GM23338 (cell line): Measurements from ENCODE around the gene LAMA4. TPM values are rescaled to one million over a fixed set of nuclear protein-coding genes. Genes with fewer than 3 reads are reported as not detected.

Experiments used
- ATAC-seq: fragments of 200-7000 bp; cut with Tn5 transposase; 3 replicates; pipeline ENCODE4 v1.9.1; 2020
- DNase-seq: peaks from one replicate; pipeline ENCODE4 v3.0.0-alpha.2; 2015; ENCODE audit warnings: low spot score
- H2AFZ ChIP-seq: fragments of 200-600 bp; sonication (generic); 2 replicates; pipeline ENCODE4 v1.8.0; 2016; ENCODE audit warnings: antibody characterized with exemption, mild to moderate bottlenecking, moderate library complexity
- H3F3A ChIP-seq: fragments of 200-600 bp; sonication (generic); replicated peaks from 2 replicates; pipeline ENCODE4 v1.8.0; 2017; ENCODE audit warnings: antibody characterized with exemption, mixed run types, low read depth
- H3K27ac ChIP-seq: fragments of 200-600 bp; sonication (generic); 2 replicates; pipeline ENCODE4 v1.6.1; 2016; ENCODE audit warnings: low read depth
- H3K27me3 ChIP-seq: fragments of 200-600 bp; sonication (generic); 2 replicates; pipeline ENCODE4 v1.8.0; 2016; ENCODE audit warnings: mild to moderate bottlenecking, mixed run types, moderate library complexity; ENCODE audit not compliant: insufficient read depth
- H3K36me3 ChIP-seq: fragments of 200-600 bp; sonication (generic); 2 replicates; pipeline ENCODE4 v1.8.0; 2016; ENCODE audit warnings: mild to moderate bottlenecking; ENCODE audit not compliant: insufficient read depth
- H3K4me1 ChIP-seq: fragments of 200-600 bp; sonication (generic); 2 replicates; pipeline ENCODE4 v1.8.0; 2016; ENCODE audit warnings: mild to moderate bottlenecking, moderate library complexity; ENCODE audit not compliant: insufficient read depth
- H3K4me2 ChIP-seq: fragments of 200-600 bp; sonication (generic); 2 replicates; pipeline ENCODE4 v1.7.1; 2017; ENCODE audit warnings: mixed run types
- H3K4me3 ChIP-seq: fragments of 200-600 bp; sonication (generic); 2 replicates; pipeline ENCODE4 v1.6.1; 2016; ENCODE audit warnings: mixed run types
- H3K79me2 ChIP-seq: fragments of 200-600 bp; sonication (generic); replicated peaks from 2 replicates; pipeline ENCODE4 v1.8.0; 2017; ENCODE audit warnings: mild to moderate bottlenecking; ENCODE audit not compliant: insufficient read depth
- H3K9me2 ChIP-seq: fragments of 200-600 bp; sonication (generic); 2 replicates; pipeline ENCODE4 v1.8.0; 2017; ENCODE audit not compliant: insufficient read depth
- H4K20me1 ChIP-seq: fragments of 200-600 bp; sonication (generic); replicated peaks from 2 replicates; pipeline ENCODE4 v1.8.0; 2017; ENCODE audit warnings: mild to moderate bottlenecking; ENCODE audit not compliant: insufficient read depth
- H3K27ac Mint-ChIP-seq: 2 replicates; pipeline ENCODE4 v1.8.0; 2020; ENCODE audit warnings: inconsistent platforms, mild to moderate bottlenecking, moderate library complexity, mixed read lengths
- H3K27me3 Mint-ChIP-seq: 3 replicates; pipeline ENCODE4 v1.8.0; 2022; ENCODE audit warnings: low read depth, mild to moderate bottlenecking, moderate library complexity, mixed read lengths, inconsistent platforms; ENCODE audit not compliant: insufficient read depth, poor library complexity
- H3K36me3 Mint-ChIP-seq: 3 replicates; pipeline ENCODE4 v1.8.0; 2021; ENCODE audit warnings: low read depth, mild to moderate bottlenecking, inconsistent platforms, moderate library complexity, mixed read lengths
- H3K4me1 Mint-ChIP-seq: 3 replicates; pipeline ENCODE4 v1.8.0; 2020; ENCODE audit warnings: mild to moderate bottlenecking, inconsistent platforms, mixed read lengths
- H3K4me3 Mint-ChIP-seq: 3 replicates; pipeline ENCODE4 v1.8.0; 2021; ENCODE audit warnings: moderate library complexity, mild to moderate bottlenecking, inconsistent platforms, mixed read lengths
- H3K9me3 Mint-ChIP-seq: 3 replicates; pipeline ENCODE4 v1.8.0; 2020; ENCODE audit warnings: moderate library complexity, mild to moderate bottlenecking, inconsistent platforms, mixed read lengths
- CREB1 ChIP-seq: fragments of 250-450 bp; sonication (Bioruptor Pico); IDR thresholded peaks from 2 replicates; pipeline ENCODE4 v1.5.0; 2020; ENCODE audit warnings: low read depth, mild to moderate bottlenecking, moderate library complexity
- CTCF ChIP-seq, 2 experiments: fragments of 200-600 bp in 1 of 2; sonication (generic) in 1 of 2; conservative IDR thresholded peaks; 2 replicates each; pipeline versions ENCODE4 v1.5.1 to v1.6.1; 2016 to 2017; ENCODE audit warnings: antibody characterized with exemption in 2 of 2, low read depth in 2 of 2, mild to moderate bottlenecking in 2 of 2, moderate library complexity in 1 of 2
- ETS1 ChIP-seq: IDR thresholded peaks from 2 replicates; pipeline ENCODE4 v1.6.1; 2016; ENCODE audit warnings: antibody characterized with exemption
- EZH2 ChIP-seq: fragments of 200-600 bp; sonication (generic); IDR thresholded peaks from one replicate; pipeline ENCODE4 v1.8.0; 2017; ENCODE audit warnings: antibody characterized with exemption, mild to moderate bottlenecking, low read depth; ENCODE audit not compliant: unreplicated experiment
- EZH2phosphoT487 ChIP-seq: fragments of 200-600 bp; sonication (generic); IDR thresholded peaks from one replicate; pipeline ENCODE4 v1.8.1; 2018; ENCODE audit warnings: antibody characterized with exemption; ENCODE audit not compliant: unreplicated experiment
- JUNB ChIP-seq: IDR thresholded peaks from one replicate; pipeline ENCODE4 v1.6.1; 2016; ENCODE audit warnings: antibody characterized with exemption; ENCODE audit not compliant: unreplicated experiment
- NANOG ChIP-seq: IDR thresholded peaks from 2 replicates; pipeline ENCODE4 v1.6.1; 2016; ENCODE audit warnings: antibody characterized with exemption, borderline replicate concordance
- POLR2AphosphoS5 ChIP-seq: IDR thresholded peaks from 2 replicates; pipeline ENCODE4 v1.6.1; 2016; ENCODE audit warnings: antibody characterized with exemption, low read depth
- REST ChIP-seq: IDR thresholded peaks from one replicate; pipeline ENCODE4 v1.6.1; 2018; ENCODE audit warnings: antibody characterized with exemption; ENCODE audit not compliant: unreplicated experiment
- STAT1 ChIP-seq: IDR thresholded peaks from one replicate; pipeline ENCODE4 v1.6.1; 2016; ENCODE audit warnings: antibody characterized with exemption; ENCODE audit not compliant: unreplicated experiment
- ZNF114 ChIP-seq: fragments of 250-450 bp; sonication (Bioruptor Pico); IDR thresholded peaks from 2 replicates; pipeline ENCODE4 v1.5.0; 2020; ENCODE audit warnings: mild to moderate bottlenecking, moderate library complexity
- ZNF331 ChIP-seq: fragments of 250-450 bp; sonication (Bioruptor Pico); IDR thresholded peaks from 2 replicates; pipeline ENCODE4 v1.5.0; 2020; ENCODE audit warnings: low read depth, mild to moderate bottlenecking, moderate library complexity
- ZNF462 ChIP-seq: fragments of 250-450 bp; sonication (Bioruptor Pico); IDR thresholded peaks from 2 replicates; pipeline ENCODE4 v1.5.0; 2020; ENCODE audit warnings: mild to moderate bottlenecking, moderate library complexity
- polyA plus RNA-seq: library from polyadenylated mRNA; unstranded; fragments of >200 nt; fragmentation: Nextera tagmentation; extraction: Ambion mirVana; gene quantifications from 2 replicates; pipeline ENCODE4 v1.2.1, GENCODE V29; 2016
- total RNA-seq: library from RNA; depleted of rRNA; stranded (reverse); fragments of >200 nt; shearing (Covaris generic); gene quantifications from 2 replicates; pipeline ENCODE4 v1.2.3, GENCODE V29; 2014

LAMA4 gene
- total and polyA plus RNA-seq, 2 experiments from 2014 or later, result 1.7 to 2.8 TPM

GRCh38 chr6:112155886-112156285 lies 98.5 kb downstream of the LAMA4 start:
- Histone ChIP-seq H3K4me3 (no peak overlapping the region), H3K79me2 (no peaks in the 10 kb centered on the region), H4K20me1 (no peaks in the 10 kb centered on the region), H3K4me2 (no peak overlapping the region), H3K27me3 (no peaks in the 10 kb centered on the region), H3K27ac (no peak overlapping the region), H3K9me2 (peaks cover 2% of the 10 kb centered on the region; the same call in 1 of the 2 replicates), H3K4me1 (no peaks in the 10 kb centered on the region), H3F3A (no peaks in the 10 kb centered on the region), H2AFZ (peak overlapping the region; percentile 52; the same call in 1 of the 2 replicates), H3K36me3 (no peaks in the 10 kb centered on the region)
- Mint-ChIP-seq H3K9me3 (no peaks in the 10 kb centered on the region), H3K4me1 (peaks cover 10% of the 10 kb centered on the region), H3K27me3 (peaks cover 2% of the 10 kb centered on the region), H3K4me3 (no peak overlapping the region), H3K27ac (peak overlapping the region; percentile 81), H3K36me3 (no peaks in the 10 kb centered on the region)
- no peak for TF ChIP-seq ZNF114 (CRISPR knock-in tag)
- TF ChIP-seq CREB1 (CRISPR knock-in tag), result no peak
- no peak for TF ChIP-seq EZH2phosphoT487
- TF ChIP-seq NANOG, result no peak
- no peak for TF ChIP-seq REST
- no peak for TF ChIP-seq STAT1
- TF ChIP-seq POLR2AphosphoS5, result no peak
- TF ChIP-seq EZH2, result no peak
- TF ChIP-seq CTCF (conservative IDR thresholded peaks at IDR 0.05; ENCODE audit: low read depth in 2 of 2), result no peak
- no peak for TF ChIP-seq JUNB
- TF ChIP-seq ZNF331 (CRISPR knock-in tag), result no peak
- TF ChIP-seq ZNF462 (CRISPR knock-in tag), result no peak
- TF ChIP-seq ETS1, result no peak
- DNase-seq (no peak), ATAC-seq (peak; percentile 71)
